ENCODE data around the gene GPSM3.

DNA sequence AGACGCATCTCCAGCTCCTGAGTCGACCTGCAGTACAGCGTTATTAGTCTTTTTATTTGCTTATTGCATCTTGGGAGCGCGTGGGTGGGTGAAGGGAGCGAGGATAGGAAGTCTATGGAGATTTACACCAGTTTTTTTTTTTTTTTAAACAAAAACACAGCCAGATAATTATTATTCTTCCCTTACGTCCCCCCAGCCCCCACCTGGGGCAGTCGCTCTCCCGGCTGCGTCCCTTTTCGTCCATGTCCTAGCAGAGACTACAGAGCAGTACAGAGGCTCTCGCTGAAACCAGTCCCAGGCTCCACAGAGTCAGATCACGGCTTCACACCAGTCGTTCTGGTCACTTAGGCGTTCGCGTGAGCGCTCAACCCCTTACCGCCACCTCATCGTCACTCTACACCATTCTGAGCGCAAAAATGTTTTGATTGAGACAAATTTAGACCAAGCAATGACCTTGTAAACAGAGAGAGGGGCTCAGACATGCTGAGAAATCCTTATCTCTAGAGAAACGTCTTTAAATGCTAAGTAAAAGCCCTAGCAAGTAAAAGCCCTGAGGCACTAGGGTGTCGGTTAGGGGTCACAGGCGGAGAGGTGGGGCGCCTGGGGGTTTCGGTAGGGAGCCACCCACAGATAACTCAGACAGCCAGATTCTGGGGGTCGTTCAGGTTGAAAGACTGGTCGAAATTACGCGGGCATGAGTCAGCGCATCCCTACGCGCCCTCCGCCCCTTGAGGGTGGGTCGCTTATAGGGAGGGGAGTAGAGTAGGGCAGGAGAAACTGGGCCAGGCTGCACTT is 39.5 kb downstream of the GPSM3 start:
- no peak for TF ChIP-seq CTCF (optimal IDR thresholded peaks at IDR 0.05 in 1 of 3, IDR thresholded peaks at IDR 0.05 in 1 of 3, conservative IDR thresholded peaks at IDR 0.05 in 1 of 3; ENCODE audit: extremely low read depth in 1 of 3, insufficient read depth in 2 of 3, low read length in 3 of 3)
- no peak for TF ChIP-seq EZH2 (IDR thresholded peaks at IDR 0.05; ENCODE audit: low read length)
